CD14-positive monocyte (primary cell): ENCODE measurements around the gene TRAPPC5. TPM values are rescaled to one million over a fixed set of nuclear protein-coding genes. Genes with fewer than 3 reads are reported as not detected.

Source experiments
- DNase-seq, 3 donors: peaks; one replicate each; pipeline ENCODE4 v3.0.0-alpha.2; 2011 to 2022
- H2AFZ ChIP-seq: 2 replicates; pipeline ENCODE4 v1.6.0; 2012; ENCODE audit warnings: mild to moderate bottlenecking, low read depth, low read length, inconsistent platforms; ENCODE audit not compliant: insufficient read depth, poor library complexity, severe bottlenecking
- H3K27ac ChIP-seq, 2 donors: 1 replicate in 1 of 2; 2 replicates in 1 of 2; pipeline ENCODE4 v1.5.1; 2012 to 2013; ENCODE audit warnings: low read length in 2 of 2, control low read depth in 1 of 2, inconsistent platforms in 1 of 2, low read depth in 1 of 2, mild to moderate bottlenecking in 1 of 2
- H3K27me3 ChIP-seq, 2 donors: one replicate each; pipeline versions ENCODE4 v1.6.0 to v1.6.1; 2011 to 2013; ENCODE audit warnings: low read length in 2 of 2; ENCODE audit not compliant: control insufficient read depth in 2 of 2, insufficient read depth in 2 of 2
- H3K36me3 ChIP-seq, 2 donors: replicated peaks in 1 of 2; 1 replicate in 1 of 2; 2 replicates in 1 of 2; pipeline versions ENCODE4 v1.5.1 to v1.6.1; 2012 to 2013; ENCODE audit warnings: low read length in 2 of 2, control low read depth in 1 of 2, inconsistent platforms in 1 of 2, mild to moderate bottlenecking in 1 of 2; ENCODE audit not compliant: insufficient read depth in 2 of 2, control insufficient read depth in 1 of 2
- H3K4me1 ChIP-seq, 2 donors: 1 replicate in 1 of 2; 2 replicates in 1 of 2; pipeline versions ENCODE4 v1.5.1 to v1.6.1; 2012 to 2013; ENCODE audit warnings: low read length in 2 of 2, control low read depth in 1 of 2, inconsistent platforms in 1 of 2, mild to moderate bottlenecking in 1 of 2, moderate library complexity in 1 of 2; ENCODE audit not compliant: insufficient read depth in 2 of 2, control insufficient read depth in 1 of 2
- H3K4me2 ChIP-seq: replicated peaks from 2 replicates; pipeline ENCODE3; 2012; ENCODE audit warnings: low read length, moderate library complexity, mild to moderate bottlenecking; ENCODE audit not compliant: poor library complexity, severe bottlenecking; ENCODE audit errors: extremely low read depth
- H3K4me3 ChIP-seq, 3 experiments: fragments of 200-600 bp in 1 of 3; sonication (generic) in 1 of 3; replicated peaks in 1 of 3; 1 replicate in 2 of 3; 2 replicates in 1 of 3; pipeline ENCODE4 v1.5.1; 2011 to 2013; ENCODE audit warnings: low read length in 3 of 3, mild to moderate bottlenecking in 3 of 3, control low read depth in 2 of 3, low read depth in 2 of 3, inconsistent platforms in 1 of 3, moderate library complexity in 1 of 3
- H3K79me2 ChIP-seq: 2 replicates; pipeline ENCODE4 v1.6.0; 2012; ENCODE audit warnings: mild to moderate bottlenecking, control low read depth, inconsistent platforms, low read length, moderate library complexity; ENCODE audit not compliant: insufficient read depth
- H3K9ac ChIP-seq: 2 replicates; pipeline ENCODE4 v1.6.0; 2017; ENCODE audit warnings: low read length, mild to moderate bottlenecking; ENCODE audit not compliant: insufficient read depth, poor library complexity, severe bottlenecking
- H3K9me3 ChIP-seq, 2 donors: replicated peaks in 1 of 2; 1 replicate in 1 of 2; 2 replicates in 1 of 2; pipeline versions ENCODE4 v1.5.1 to v1.6.1; 2012 to 2013; ENCODE audit warnings: low read length in 2 of 2, control low read depth in 1 of 2; ENCODE audit not compliant: control insufficient read depth in 1 of 2, insufficient read depth in 1 of 2
- H4K20me1 ChIP-seq: 2 replicates; pipeline ENCODE4 v1.6.0; 2012; ENCODE audit warnings: mild to moderate bottlenecking, low read length, control low read depth, moderate library complexity; ENCODE audit not compliant: insufficient read depth
- H3K27ac Mint-ChIP-seq, 7 donors: one replicate each; pipeline ENCODE4 v1.8.0; 2020; ENCODE audit warnings: mild to moderate bottlenecking in 7 of 7, mixed read lengths in 7 of 7, moderate library complexity in 6 of 7, inconsistent platforms in 2 of 7
- H3K27me3 Mint-ChIP-seq, 3 donors: one replicate each; pipeline ENCODE4 v1.8.0; 2021 to 2022; ENCODE audit warnings: low read depth in 3 of 3, mild to moderate bottlenecking in 3 of 3, mixed read lengths in 3 of 3, moderate library complexity in 3 of 3, inconsistent platforms in 1 of 3
- H3K36me3 Mint-ChIP-seq, 2 donors: one replicate each; pipeline ENCODE4 v1.8.0; 2020; ENCODE audit warnings: mixed read lengths in 2 of 2, inconsistent platforms in 1 of 2, mild to moderate bottlenecking in 1 of 2
- H3K4me1 Mint-ChIP-seq: one replicate; pipeline ENCODE4 v1.8.0; 2020; ENCODE audit warnings: mild to moderate bottlenecking, mixed read lengths
- H3K4me3 Mint-ChIP-seq, 2 donors: one replicate each; pipeline ENCODE4 v1.8.0; 2020; ENCODE audit warnings: mild to moderate bottlenecking in 2 of 2, mixed read lengths in 2 of 2, moderate library complexity in 1 of 2
- H3K9me3 Mint-ChIP-seq, 7 donors: one replicate each; pipeline ENCODE4 v1.8.0; 2020 to 2022; ENCODE audit warnings: mixed read lengths in 7 of 7, mild to moderate bottlenecking in 6 of 7, moderate library complexity in 6 of 7, inconsistent platforms in 2 of 7
- CTCF ChIP-seq: fragments of 200-600 bp; IDR thresholded peaks from one replicate; pipeline ENCODE4 v1.8.0; 2022; ENCODE audit warnings: antibody characterized with exemption, mild to moderate bottlenecking
- WGBS: methylation state at CpG from one replicate; pipeline ENCODE4 v1.1.5; 2013; ENCODE audit warnings: missing lambda C conversion rate; ENCODE audit not compliant: insufficient coverage; 5-methylcytosine and 5-hydroxymethylcytosine counted together
- intact Hi-C, 2 donors: fragments of 100-400 bp; cut with micrococcal nuclease; formaldehyde crosslinking; loops; one replicate each; pipeline versions ENCODE4 v1.15.0 to v1.15.1; 2023
- polyA plus RNA-seq, 3 donors: library from polyadenylated mRNA; depleted of rRNA in 1 of 3; unstranded in 2 of 3; stranded (reverse) in 1 of 3; fragments of 300-500 nt in 2 of 3; fragments of >200 nt in 1 of 3; fragmentation: Illumina TruSeq in 2 of 3; gene quantifications; 1 replicate in 2 of 3; 2 replicates in 1 of 3; pipeline ENCODE4 v1.2.3, GENCODE V29; 2012 to 2021

The TRAPPC5 gene
- polyA plus RNA-seq, 3 donors, result 126 to 449 (median 414) TPM

- Mint-ChIP-seq H3K9me3 (peaks cover 0 to 2% (median 0%) of the 10 kb centered on the region in 7 donors), H3K27me3 (peaks cover 0 to 1% (median 0%) of the 10 kb centered on the region in 3 donors), H3K36me3 (peaks cover 46 to 68% of the 10 kb centered on the region in 2 donors), H3K4me1 (peaks cover 66% of the 10 kb centered on the region), H3K4me3 (no peak overlapping the region), H3K27ac (no peak overlapping the region)
- WGBS, result 100% methylated on average over 5 of the region's 11 CpGs
- Histone ChIP-seq H2AFZ (no peak overlapping the region), H4K20me1 (peaks cover 76% of the 10 kb centered on the region), H3K27me3 (no peaks in the 10 kb centered on the region), H3K4me1 (peaks cover 65 to 80% of the 10 kb centered on the region in 2 donors), H3K9me3 (no peaks in the 10 kb centered on the region), H3K9ac (no peak overlapping the region), H3K79me2 (peaks cover 89% of the 10 kb centered on the region), H3K36me3 (peaks cover 41 to 60% of the 10 kb centered on the region in 2 donors), H3K4me2 (no peak overlapping the region), H3K4me3 (no peak overlapping the region), H3K27ac (no peak overlapping the region)
- no peak for DNase-seq
- intact Hi-C loops, result no loop called here
- no peak for TF ChIP-seq CTCF
These were observed 39.8 kb upstream of the TRAPPC5 start for GRCh38 chr19:7640803-7641202.

- Histone ChIP-seq H3K9me3 (no peaks in the 10 kb centered on the region), H3K4me2 (no peak overlapping the region), H3K36me3 (peaks cover 47 to 67% of the 10 kb centered on the region in 2 donors), H3K27me3 (no peaks in the 10 kb centered on the region), H4K20me1 (peaks cover 76% of the 10 kb centered on the region), H2AFZ (no peak overlapping the region), H3K9ac (no peak overlapping the region), H3K79me2 (peaks cover 90% of the 10 kb centered on the region), H3K4me1 (peaks cover 65 to 80% of the 10 kb centered on the region in 2 donors), H3K27ac (no peak overlapping the region), H3K4me3 (no peak overlapping the region)
- WGBS, result 91% methylated on average over 26 of the region's 43 CpGs
- H3K27ac Mint-ChIP-seq, result peak overlapping the region in 2 of 7 donors; percentile 35 to 74
- H3K9me3 Mint-ChIP-seq, result peaks cover 0 to 2% (median 0%) of the 10 kb centered on the region in 7 donors
- H3K4me3 Mint-ChIP-seq, result no peak overlapping the region
- peaks cover 67% of the 10 kb centered on the region for H3K4me1 Mint-ChIP-seq
- no peak for TF ChIP-seq CTCF
- intact Hi-C loops, result no loop called here
- H3K36me3 Mint-ChIP-seq, result peaks cover 48 to 75% of the 10 kb centered on the region in 2 donors
- no peak for DNase-seq
- peaks cover 0 to 1% (median 0%) of the 10 kb centered on the region in 3 donors for H3K27me3 Mint-ChIP-seq
These were observed 39.0 kb upstream of the TRAPPC5 start for GRCh38 chr19:7641290-7642276.
